WI38 (cell line): Measurements from ENCODE around the gene GPN3.
A peak's percentile ranks its signal among the peaks of the same experiment; 100 is the strongest.

Experiments used
- H3K4me3 ChIP-seq: 2 replicates; pipeline ENCODE4 v1.5.1; 2011; ENCODE audit warnings: low read depth, mild to moderate bottlenecking, control low read depth, low read length
- TF ChIP-seq, protein P1 (sequence below): IDR thresholded peaks from 2 replicates; pipeline ENCODE4 v1.5.1; 2012; ENCODE audit warnings: low read depth, mild to moderate bottlenecking, control low read depth, low read length

The GPN3 gene

GRCh38 chr12:110403976-110404682 is 63.9 kb downstream of the GPN3 start:
- H3K4me3 ChIP-seq, result peak overlapping the region; percentile 91
- TF ChIP-seq, protein P1, sequence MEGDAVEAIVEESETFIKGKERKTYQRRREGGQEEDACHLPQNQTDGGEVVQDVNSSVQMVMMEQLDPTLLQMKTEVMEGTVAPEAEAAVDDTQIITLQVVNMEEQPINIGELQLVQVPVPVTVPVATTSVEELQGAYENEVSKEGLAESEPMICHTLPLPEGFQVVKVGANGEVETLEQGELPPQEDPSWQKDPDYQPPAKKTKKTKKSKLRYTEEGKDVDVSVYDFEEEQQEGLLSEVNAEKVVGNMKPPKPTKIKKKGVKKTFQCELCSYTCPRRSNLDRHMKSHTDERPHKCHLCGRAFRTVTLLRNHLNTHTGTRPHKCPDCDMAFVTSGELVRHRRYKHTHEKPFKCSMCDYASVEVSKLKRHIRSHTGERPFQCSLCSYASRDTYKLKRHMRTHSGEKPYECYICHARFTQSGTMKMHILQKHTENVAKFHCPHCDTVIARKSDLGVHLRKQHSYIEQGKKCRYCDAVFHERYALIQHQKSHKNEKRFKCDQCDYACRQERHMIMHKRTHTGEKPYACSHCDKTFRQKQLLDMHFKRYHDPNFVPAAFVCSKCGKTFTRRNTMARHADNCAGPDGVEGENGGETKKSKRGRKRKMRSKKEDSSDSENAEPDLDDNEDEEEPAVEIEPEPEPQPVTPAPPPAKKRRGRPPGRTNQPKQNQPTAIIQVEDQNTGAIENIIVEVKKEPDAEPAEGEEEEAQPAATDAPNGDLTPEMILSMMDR, result no peak

DNA sequence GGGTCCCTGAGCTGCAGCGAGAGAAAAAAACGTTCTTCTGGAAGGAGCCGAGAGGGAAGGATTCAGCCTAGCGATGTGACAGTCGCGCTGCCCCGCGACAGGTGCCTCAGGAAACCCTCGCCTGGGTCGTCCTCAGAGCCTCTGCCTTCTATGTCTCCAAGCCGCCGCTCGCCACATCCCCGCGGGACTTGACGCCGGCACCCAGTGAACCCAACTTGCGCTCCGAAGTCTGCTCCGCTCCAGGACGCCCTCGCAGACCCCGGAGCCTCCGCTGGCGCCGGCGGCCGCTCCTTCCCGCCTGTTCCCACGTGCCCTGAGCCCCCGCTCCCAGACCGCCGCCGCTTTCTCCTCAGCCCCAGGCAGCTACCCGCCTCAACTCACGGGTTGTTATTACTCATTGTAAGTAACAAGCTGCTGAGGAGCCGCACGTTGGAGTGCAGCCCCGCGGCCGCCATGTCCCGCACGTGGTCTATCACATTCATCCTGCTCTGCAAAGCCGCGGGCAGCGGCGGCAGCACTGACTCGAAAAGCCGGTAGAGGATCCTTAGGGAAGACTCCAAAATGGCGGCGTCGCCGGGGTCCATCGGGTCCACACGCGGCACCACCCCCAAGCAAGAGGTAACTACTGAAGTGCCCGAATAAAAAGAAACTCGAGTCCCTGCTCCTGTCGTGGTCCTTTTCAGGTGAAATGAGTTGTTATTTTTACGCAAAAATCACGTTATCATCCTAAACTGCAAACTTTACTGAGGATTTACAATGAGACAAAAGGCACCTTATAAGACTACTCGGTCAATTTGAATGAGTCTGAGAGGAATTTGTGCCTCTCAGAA is 64.7 kb downstream of the GPN3 start, which contains the start of gene ANAPC7:
Gene ANAPC7, minus strand, starts transcription at position 563 of the 830 bp plus-strand sequence. Its CDS starts 81 bp downstream, at position 482.
- H3K4me3 ChIP-seq, result peak within 1 kb of the TSS; percentile 91
- TF ChIP-seq, protein P1, result no peak
